Tibial nerve (tissue), 4 donors: ENCODE measurements around the gene VPS37D.
"Not testable (repeated sequence)": the region's sequence is repeated elsewhere in the genome, so short reads cannot be mapped to it uniquely, and the experiment has no call there.

ENCODE experiments used
- CTCF ChIP-seq, 5 experiments: fragments of 200-600 bp in 3 of 5; fragments of 450-650 bp in 2 of 5; sonication (generic) in 3 of 5; IDR thresholded peaks; one replicate each; pipeline ENCODE4 v1.5.1; 2016 to 2019; ENCODE audit warnings: antibody characterized with exemption in 5 of 5, mild to moderate bottlenecking in 3 of 5, moderate library complexity in 2 of 5
- EP300 ChIP-seq, 2 donors: sonication (generic); formaldehyde crosslinking; IDR thresholded peaks; one replicate each; pipeline ENCODE4 v1.6.1; 2017; ENCODE audit warnings: antibody characterized with exemption in 2 of 2, mild to moderate bottlenecking in 1 of 2
- POLR2A ChIP-seq, 2 donors: fragments of 450-650 bp; IDR thresholded peaks; one replicate each; pipeline ENCODE4 v1.6.1; 2017; ENCODE audit warnings: antibody characterized with exemption in 2 of 2, mild to moderate bottlenecking in 2 of 2, moderate library complexity in 2 of 2

DNA sequence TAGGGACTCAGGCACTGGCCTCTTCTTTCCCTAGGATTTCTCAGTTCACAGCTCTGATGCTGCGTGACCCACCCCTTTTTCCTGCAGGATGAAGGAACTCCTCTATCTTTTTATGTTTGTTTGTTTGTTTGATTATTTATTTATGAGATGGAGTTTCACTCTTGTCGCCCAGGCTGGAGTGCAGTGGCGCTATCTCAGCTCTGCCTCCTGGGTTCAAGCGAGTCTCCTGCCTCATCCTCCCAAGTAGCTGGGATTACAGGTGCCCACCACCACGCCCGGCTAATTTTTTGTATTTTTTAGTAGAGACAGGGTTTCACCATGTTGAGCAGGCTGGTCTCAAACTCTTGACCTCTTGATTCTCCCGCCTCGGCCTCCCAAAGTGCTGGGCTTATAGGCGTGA is 52.8 kb downstream of the VPS37D start:
- not testable (repeated sequence) for TF ChIP-seq EP300, CTCF, POLR2A (IDR thresholded peaks at IDR 0.05)
